ENCODE results near the gene PRDM16. TPM values are rescaled to one million over a fixed set of nuclear protein-coding genes. Genes with fewer than 3 reads are reported as not detected.

Gene PRDM16
- total RNA-seq, 4 donors from 2014 or later = 0.41 to 0.95 TPM; not detected in 2

GRCh38 chr1:3265835-3266805, 197.1 kb downstream of the PRDM16 start:
- TF ChIP-seq POLR2A (IDR thresholded peaks at IDR 0.05) = no peak
- no peak for TF ChIP-seq CTCF (IDR thresholded peaks at IDR 0.05)
- no peak for TF ChIP-seq EP300 (IDR thresholded peaks at IDR 0.05; ENCODE audit: low read depth)
- no peak for TF ChIP-seq POLR2AphosphoS5 (IDR thresholded peaks at IDR 0.05)
- no peak overlapping the region for H3K4me3 ChIP-seq
- no peaks in the 10 kb centered on the region for H3K36me3 ChIP-seq
- H3K27me3 ChIP-seq = peaks cover 3% of the 10 kb centered on the region
- no peak overlapping the region for H3K27ac ChIP-seq
- WGBS, 2 donors (ENCODE audit: low coverage in 1 of 2) = 88 to 92% methylated on average over 10 to 53 of the region's 53 CpGs
- no peaks in the 10 kb centered on the region for H3K9me3 ChIP-seq
- in situ Hi-C loops (cut with MboI; ENCODE audit: low pct_ligation_motif_present in 1 of 4, low pct_unique_long_range_greater_than_20kb in 1 of 4, low sequenced_read_pairs in 3 of 4) = loop anchor here in 1 of 4 donors (25.0 kb wide), 1 partner anchor 104 kb away; no protein-coding TSS in a partner anchor
- no peaks in the 10 kb centered on the region for H3K4me1 ChIP-seq
- no peak for DNase-seq
- intact Hi-C loops (cut with DNase I; ENCODE audit: low total_unique reads) = no loop called here

- H3K27ac ChIP-seq = no peak overlapping the region
- H3K4me1 ChIP-seq = no peaks in the 10 kb centered on the region
- TF ChIP-seq CTCF (IDR thresholded peaks at IDR 0.05) (no peak), POLR2A (IDR thresholded peaks at IDR 0.05) (no peak), EP300 (IDR thresholded peaks at IDR 0.05; ENCODE audit: low read depth) (no peak), POLR2AphosphoS5 (IDR thresholded peaks at IDR 0.05) (no peak)
- no peaks in the 10 kb centered on the region for H3K36me3 ChIP-seq
- H3K4me3 ChIP-seq = no peak overlapping the region
- peaks cover 3% of the 10 kb centered on the region for H3K27me3 ChIP-seq
- in situ Hi-C loops (cut with MboI; ENCODE audit: low pct_ligation_motif_present in 1 of 4, low pct_unique_long_range_greater_than_20kb in 1 of 4, low sequenced_read_pairs in 3 of 4) = loop anchor here in 1 of 4 donors (25.0 kb wide), 1 partner anchor 105 kb away; no protein-coding TSS in a partner anchor
- no peaks in the 10 kb centered on the region for H3K9me3 ChIP-seq
- DNase-seq = no peak
- intact Hi-C loops (cut with DNase I; ENCODE audit: low total_unique reads) = no loop called here
- 89 to 94% methylated on average over 10 to 27 of the region's 27 CpGs for WGBS, 2 donors (ENCODE audit: low coverage in 1 of 2)
These were observed 198.0 kb downstream of the PRDM16 start for GRCh38 chr1:3266870-3267549.

GRCh38 chr1:3267550-3268270, 198.7 kb downstream of the PRDM16 start:
- TF ChIP-seq POLR2AphosphoS5 (IDR thresholded peaks at IDR 0.05) (no peak), POLR2A (IDR thresholded peaks at IDR 0.05) (no peak)
- Histone ChIP-seq H3K4me1 (no peaks in the 10 kb centered on the region), H3K4me3 (no peak overlapping the region), H3K27me3 (peaks cover 3% of the 10 kb centered on the region), H3K27ac (no peak overlapping the region), H3K9me3 (no peaks in the 10 kb centered on the region), H3K36me3 (no peaks in the 10 kb centered on the region)
- no peak for DNase-seq
- in situ Hi-C loops (cut with MboI; ENCODE audit: low pct_ligation_motif_present in 1 of 4, low pct_unique_long_range_greater_than_20kb in 1 of 4, low sequenced_read_pairs in 3 of 4) (loop anchor here in 1 of 4 donors (25.0 kb wide), 1 partner anchor 105 kb away; no protein-coding TSS in a partner anchor), intact Hi-C loops (cut with DNase I; ENCODE audit: low total_unique reads) (no loop called here)
- 87 to 89% methylated on average over 9 to 36 of the region's 43 CpGs for WGBS, 2 donors (ENCODE audit: low coverage in 1 of 2)

GRCh38 chr1:3268281-3268680, 199.3 kb downstream of the PRDM16 start:
- DNase-seq = no peak
- no peaks in the 10 kb centered on the region for H3K36me3 ChIP-seq
- intact Hi-C loops (cut with DNase I; ENCODE audit: low total_unique reads) (no loop called here), in situ Hi-C loops (cut with MboI; ENCODE audit: low pct_ligation_motif_present in 1 of 4, low pct_unique_long_range_greater_than_20kb in 1 of 4, low sequenced_read_pairs in 3 of 4) (loop anchor here in 1 of 4 donors (25.0 kb wide), 1 partner anchor 106 kb away; no protein-coding TSS in a partner anchor)
- no peak overlapping the region for H3K4me3 ChIP-seq
- no peaks in the 10 kb centered on the region for H3K4me1 ChIP-seq
- H3K27ac ChIP-seq = no peak overlapping the region
- H3K9me3 ChIP-seq = no peaks in the 10 kb centered on the region
- peaks cover 1% of the 10 kb centered on the region for H3K27me3 ChIP-seq
- TF ChIP-seq POLR2A (IDR thresholded peaks at IDR 0.05) (no peak), CTCF (IDR thresholded peaks at IDR 0.05) (no peak), EP300 (IDR thresholded peaks at IDR 0.05; ENCODE audit: low read depth) (no peak), POLR2AphosphoS5 (IDR thresholded peaks at IDR 0.05) (no peak)
- 59 to 70% methylated on average over 2 to 11 of the region's 11 CpGs for WGBS, 2 donors (ENCODE audit: low coverage in 1 of 2)
